Trophoblast cell (in vitro differentiated cells and primary cell): ENCODE results near the gene HRH3.

Source experiments
- DNase-seq, 2 donors: peaks; one replicate each; pipeline ENCODE4 v3.0.0-alpha.2; 2016
- H2AFZ ChIP-seq: 2 replicates; pipeline ENCODE4 v1.6.1; 2013; ENCODE audit warnings: low read length, moderate library complexity, mild to moderate bottlenecking; ENCODE audit not compliant: insufficient read depth, poor library complexity
- H2AK5ac ChIP-seq: 2 replicates; pipeline ENCODE4 v1.6.1; 2013; ENCODE audit warnings: mild to moderate bottlenecking, low read length
- H2BK120ac ChIP-seq: 2 replicates; pipeline ENCODE4 v1.6.1; 2013; ENCODE audit warnings: low read length, mild to moderate bottlenecking, moderate library complexity; ENCODE audit not compliant: insufficient read depth, poor library complexity
- H2BK12ac ChIP-seq: 2 replicates; pipeline ENCODE4 v1.6.1; 2013; ENCODE audit warnings: mild to moderate bottlenecking, low read length, moderate library complexity
- H2BK5ac ChIP-seq: 2 replicates; pipeline ENCODE4 v1.6.1; 2013; ENCODE audit warnings: low read length, low read depth, moderate library complexity, mild to moderate bottlenecking; ENCODE audit not compliant: poor library complexity
- H3K14ac ChIP-seq: 2 replicates; pipeline ENCODE4 v1.6.1; 2013; ENCODE audit warnings: mild to moderate bottlenecking, low read length
- H3K18ac ChIP-seq: 2 replicates; pipeline ENCODE4 v1.6.1; 2013; ENCODE audit warnings: mild to moderate bottlenecking, low read length
- H3K23ac ChIP-seq: 2 replicates; pipeline ENCODE4 v1.6.1; 2013; ENCODE audit warnings: low read length
- H3K27ac ChIP-seq: 2 replicates; pipeline ENCODE4 v1.5.1; 2013; ENCODE audit warnings: low read depth, mild to moderate bottlenecking, inconsistent platforms, low read length, moderate library complexity
- H3K27me3 ChIP-seq: 2 replicates; pipeline ENCODE4 v1.6.1; 2013; ENCODE audit warnings: inconsistent platforms, mild to moderate bottlenecking, low read length, moderate library complexity; ENCODE audit not compliant: insufficient read depth
- H3K36me3 ChIP-seq, 2 experiments: 1 replicate in 1 of 2; 2 replicates in 1 of 2; pipeline ENCODE4 v1.6.1; 2013; ENCODE audit warnings: low read length in 2 of 2, mild to moderate bottlenecking in 2 of 2, moderate library complexity in 1 of 2; ENCODE audit not compliant: insufficient read depth in 2 of 2, control insufficient read depth in 1 of 2
- H3K4ac ChIP-seq: 2 replicates; pipeline ENCODE4 v1.6.1; 2013; ENCODE audit warnings: low read depth, mild to moderate bottlenecking, low read length, moderate library complexity
- H3K4me1 ChIP-seq, 2 experiments: 1 replicate in 1 of 2; 2 replicates in 1 of 2; pipeline ENCODE4 v1.6.1; 2013; ENCODE audit warnings: low read length in 2 of 2, mild to moderate bottlenecking in 2 of 2, moderate library complexity in 1 of 2; ENCODE audit not compliant: insufficient read depth in 2 of 2, control insufficient read depth in 1 of 2
- H3K4me2 ChIP-seq: 2 replicates; pipeline ENCODE4 v1.6.1; 2013; ENCODE audit warnings: inconsistent platforms, mild to moderate bottlenecking, low read length, moderate library complexity
- H3K4me3 ChIP-seq: 2 replicates; pipeline ENCODE4 v1.5.1; 2013; ENCODE audit warnings: mild to moderate bottlenecking, low read depth, low read length, inconsistent platforms
- H3K79me1 ChIP-seq: one replicate; pipeline ENCODE4 v1.6.1; 2013; ENCODE audit warnings: low read length
- H3K79me2 ChIP-seq: 2 replicates; pipeline ENCODE4 v1.6.1; 2013; ENCODE audit warnings: low read length, mild to moderate bottlenecking; ENCODE audit not compliant: control insufficient read depth, insufficient read depth, poor library complexity
- H3K9ac ChIP-seq: 2 replicates; pipeline ENCODE4 v1.6.1; 2013; ENCODE audit warnings: mild to moderate bottlenecking, low read length
- H3K9me3 ChIP-seq: 2 replicates; pipeline ENCODE4 v1.6.1; 2013; ENCODE audit warnings: low read depth, mild to moderate bottlenecking, control low read depth, inconsistent platforms, low read length; ENCODE audit not compliant: insufficient read depth
- H4K12ac ChIP-seq: 2 replicates; pipeline ENCODE4 v1.6.1; 2013; ENCODE audit warnings: low read depth, mild to moderate bottlenecking, low read length, moderate library complexity
- H4K8ac ChIP-seq: 2 replicates; pipeline ENCODE4 v1.6.1; 2013; ENCODE audit warnings: low read depth, mild to moderate bottlenecking, low read length, moderate library complexity
- H4K91ac ChIP-seq: one replicate; pipeline ENCODE4 v1.6.1; 2013; ENCODE audit warnings: low read depth, mild to moderate bottlenecking, low read length, moderate library complexity
- WGBS: extraction: QIAGEN DNeasy Blood & Tissue Kit; methylation state at CpG from one replicate; pipeline ENCODE4 v1.1.7; 2013; ENCODE audit warnings: missing lambda C conversion rate; ENCODE audit not compliant: insufficient read length, insufficient coverage; ENCODE audit errors: extremely low coverage; 5-methylcytosine and 5-hydroxymethylcytosine counted together

Gene HRH3

GRCh38 chr20:62190639-62191411 lies 29.3 kb downstream of the HRH3 start:
- Histone ChIP-seq H3K14ac (no peak overlapping the region), H3K9ac (no peak overlapping the region), H3K36me3 (peaks cover 21 to 22% of the 10 kb centered on the region in 2 experiments), H3K23ac (no peak overlapping the region), H2AK5ac (no peak overlapping the region), H2BK12ac (no peak overlapping the region), H2BK120ac (no peak overlapping the region), H3K4me2 (no peak overlapping the region), H4K91ac (no peak overlapping the region), H3K9me3 (peaks cover 2% of the 10 kb centered on the region), H2AFZ (no peak overlapping the region), H4K8ac (no peak overlapping the region), H3K79me2 (no peaks in the 10 kb centered on the region), H3K18ac (no peak overlapping the region), H3K4me3 (no peak overlapping the region), H3K4me1 (peaks cover 0 to 3% of the 10 kb centered on the region in 2 experiments), H3K4ac (no peak overlapping the region), H3K27me3 (no peaks in the 10 kb centered on the region), H2BK5ac (no peak overlapping the region), H3K27ac (no peak overlapping the region), H3K79me1 (no peaks in the 10 kb centered on the region), H4K12ac (no peak overlapping the region)
- no peak for DNase-seq
- WGBS = no CpG with 5 or more reads among the region's 25 CpGs

- Histone ChIP-seq H3K23ac (no peak overlapping the region), H3K14ac (no peak overlapping the region), H2BK120ac (no peak overlapping the region), H2BK12ac (no peak overlapping the region), H3K18ac (no peak overlapping the region), H3K9me3 (no peaks in the 10 kb centered on the region), H3K4me2 (no peak overlapping the region), H3K36me3 (peaks cover 8 to 12% of the 10 kb centered on the region in 2 experiments), H3K79me1 (peaks cover 6% of the 10 kb centered on the region), H3K9ac (no peak overlapping the region), H3K4me3 (no peak overlapping the region), H2BK5ac (no peak overlapping the region), H3K27me3 (no peaks in the 10 kb centered on the region), H2AFZ (no peak overlapping the region), H3K79me2 (peaks cover 7% of the 10 kb centered on the region), H4K12ac (no peak overlapping the region), H3K4me1 (peaks cover 3 to 8% of the 10 kb centered on the region in 2 experiments), H4K91ac (no peak overlapping the region), H3K4ac (no peak overlapping the region), H2AK5ac (no peak overlapping the region), H4K8ac (no peak overlapping the region), H3K27ac (no peak overlapping the region)
- peak; percentile 55 to 79 for DNase-seq
- no CpG with 5 or more reads among the region's 13 CpGs for WGBS
Observed at GRCh38 chr20:62186887-62187866, 32.9 kb downstream of the HRH3 start.

GRCh38 chr20:62186096-62186426 lies 34.0 kb downstream of the HRH3 start:
- Histone ChIP-seq H3K9ac (no peak overlapping the region), H2BK120ac (no peak overlapping the region), H2BK12ac (no peak overlapping the region), H3K14ac (no peak overlapping the region), H4K91ac (no peak overlapping the region), H3K4me2 (no peak overlapping the region), H3K4me1 (peaks cover 3 to 8% of the 10 kb centered on the region in 2 experiments), H2AK5ac (no peak overlapping the region), H3K4me3 (no peak overlapping the region), H2BK5ac (no peak overlapping the region), H3K79me1 (peaks cover 6% of the 10 kb centered on the region), H3K9me3 (no peaks in the 10 kb centered on the region), H3K36me3 (peaks cover 7 to 11% of the 10 kb centered on the region in 2 experiments), H2AFZ (no peak overlapping the region), H3K79me2 (peaks cover 7% of the 10 kb centered on the region), H3K4ac (no peak overlapping the region), H4K8ac (no peak overlapping the region), H3K27ac (no peak overlapping the region), H3K23ac (no peak overlapping the region), H3K18ac (no peak overlapping the region), H4K12ac (no peak overlapping the region), H3K27me3 (no peaks in the 10 kb centered on the region)
- DNase-seq = no peak
- WGBS = no CpG with 5 or more reads among the region's 3 CpGs

- Histone ChIP-seq H3K79me2 (peaks cover 7% of the 10 kb centered on the region), H2AFZ (no peak overlapping the region), H3K4ac (peak overlapping the region; percentile 81), H3K9ac (peak overlapping the region; percentile 98), H3K4me1 (peaks cover 3 to 8% of the 10 kb centered on the region in 2 experiments), H2BK120ac (no peak overlapping the region), H3K27ac (no peak overlapping the region), H2AK5ac (no peak overlapping the region), H3K4me2 (peak overlapping the region; percentile 94), H3K14ac (peak overlapping the region; percentile 85), H3K23ac (no peak overlapping the region), H4K12ac (peak overlapping the region; percentile 67), H2BK12ac (no peak overlapping the region), H3K79me1 (peaks cover 6% of the 10 kb centered on the region), H3K36me3 (peaks cover 9 to 12% of the 10 kb centered on the region in 2 experiments), H3K9me3 (no peaks in the 10 kb centered on the region), H4K91ac (peak overlapping the region; percentile 88), H3K4me3 (peak overlapping the region; percentile 96), H3K27me3 (no peaks in the 10 kb centered on the region), H4K8ac (peak overlapping the region; percentile 94), H2BK5ac (no peak overlapping the region), H3K18ac (no peak overlapping the region)
- no CpG with 5 or more reads among the region's 25 CpGs for WGBS
- peak in 1 of 2 donors; percentile 17 for DNase-seq
Observed at GRCh38 chr20:62183426-62184142, 36.5 kb downstream of the HRH3 start.
